ENCODE results near the gene CNIH3.

Gene CNIH3

GRCh38 chr1:224670506-224670905, 54.4 kb downstream of the CNIH3 start:
- TF ChIP-seq, protein P1, sequence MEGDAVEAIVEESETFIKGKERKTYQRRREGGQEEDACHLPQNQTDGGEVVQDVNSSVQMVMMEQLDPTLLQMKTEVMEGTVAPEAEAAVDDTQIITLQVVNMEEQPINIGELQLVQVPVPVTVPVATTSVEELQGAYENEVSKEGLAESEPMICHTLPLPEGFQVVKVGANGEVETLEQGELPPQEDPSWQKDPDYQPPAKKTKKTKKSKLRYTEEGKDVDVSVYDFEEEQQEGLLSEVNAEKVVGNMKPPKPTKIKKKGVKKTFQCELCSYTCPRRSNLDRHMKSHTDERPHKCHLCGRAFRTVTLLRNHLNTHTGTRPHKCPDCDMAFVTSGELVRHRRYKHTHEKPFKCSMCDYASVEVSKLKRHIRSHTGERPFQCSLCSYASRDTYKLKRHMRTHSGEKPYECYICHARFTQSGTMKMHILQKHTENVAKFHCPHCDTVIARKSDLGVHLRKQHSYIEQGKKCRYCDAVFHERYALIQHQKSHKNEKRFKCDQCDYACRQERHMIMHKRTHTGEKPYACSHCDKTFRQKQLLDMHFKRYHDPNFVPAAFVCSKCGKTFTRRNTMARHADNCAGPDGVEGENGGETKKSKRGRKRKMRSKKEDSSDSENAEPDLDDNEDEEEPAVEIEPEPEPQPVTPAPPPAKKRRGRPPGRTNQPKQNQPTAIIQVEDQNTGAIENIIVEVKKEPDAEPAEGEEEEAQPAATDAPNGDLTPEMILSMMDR (IDR thresholded peaks at IDR 0.05; ENCODE audit: extremely low read depth, missing control alignments) = no peak
- DNase-seq (ENCODE audit: low spot score) = no peak

DNA sequence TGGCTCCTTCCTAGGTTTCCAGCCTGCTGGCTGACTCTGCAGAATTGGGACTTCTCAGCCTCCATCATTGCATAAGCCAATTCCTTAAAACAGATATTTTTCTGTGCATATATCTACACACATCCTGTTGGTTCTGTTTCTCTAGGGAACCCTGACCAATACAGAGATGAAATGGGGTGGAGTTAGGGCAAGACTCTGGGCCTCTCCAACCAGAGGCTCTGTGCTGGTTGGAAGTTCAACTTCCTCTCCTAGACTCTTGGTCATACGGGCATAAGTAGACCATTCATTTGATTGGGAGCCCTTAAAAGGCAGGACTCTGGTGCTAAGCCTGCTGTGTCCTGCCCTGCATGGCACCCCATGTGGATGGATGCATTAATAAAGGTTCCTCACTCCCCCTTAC, 55.0 kb downstream of the CNIH3 start:
- TF ChIP-seq, protein P1 (IDR thresholded peaks at IDR 0.05; ENCODE audit: extremely low read depth, missing control alignments) = no peak

DNA sequence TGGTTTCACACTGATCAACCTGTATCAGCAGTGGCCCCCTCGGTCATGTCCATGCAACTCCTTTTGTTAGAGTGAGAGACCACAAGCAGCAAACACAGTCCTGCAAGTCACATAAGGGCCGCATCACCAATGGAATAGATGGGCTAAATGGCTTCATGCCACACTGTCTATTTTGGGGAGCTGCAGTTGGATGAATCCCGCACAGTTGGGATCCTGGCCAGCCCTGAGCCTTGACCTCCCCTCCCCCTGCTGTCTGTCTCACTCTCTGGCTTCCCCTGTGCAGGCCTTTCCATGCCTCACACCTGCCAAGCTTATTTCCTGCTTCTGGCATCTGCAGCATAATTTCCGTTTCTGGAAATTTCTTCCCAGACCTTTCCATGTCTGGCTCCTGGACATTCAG, 57.0 kb downstream of the CNIH3 start:
- DNase-seq (ENCODE audit: low spot score) = no peak

More for the DNA sequence above, 55.0 kb downstream of the CNIH3 start:
- no peak for DNase-seq (ENCODE audit: low spot score)

GRCh38 chr1:224675590-224675989, 59.5 kb downstream of the CNIH3 start:
- DNase-seq (ENCODE audit: low spot score) = peak; percentile 19
- TF ChIP-seq, protein P1 (IDR thresholded peaks at IDR 0.05; ENCODE audit: extremely low read depth, missing control alignments) = no peak

More for the DNA sequence above, 57.0 kb downstream of the CNIH3 start:
- TF ChIP-seq, protein P1 (IDR thresholded peaks at IDR 0.05; ENCODE audit: extremely low read depth, missing control alignments) = no peak

GRCh38 chr1:224676551-224676950, 60.4 kb downstream of the CNIH3 start:
- no peak for DNase-seq (ENCODE audit: low spot score)
- TF ChIP-seq, protein P1 (IDR thresholded peaks at IDR 0.05; ENCODE audit: extremely low read depth, missing control alignments) = no peak

DNA sequence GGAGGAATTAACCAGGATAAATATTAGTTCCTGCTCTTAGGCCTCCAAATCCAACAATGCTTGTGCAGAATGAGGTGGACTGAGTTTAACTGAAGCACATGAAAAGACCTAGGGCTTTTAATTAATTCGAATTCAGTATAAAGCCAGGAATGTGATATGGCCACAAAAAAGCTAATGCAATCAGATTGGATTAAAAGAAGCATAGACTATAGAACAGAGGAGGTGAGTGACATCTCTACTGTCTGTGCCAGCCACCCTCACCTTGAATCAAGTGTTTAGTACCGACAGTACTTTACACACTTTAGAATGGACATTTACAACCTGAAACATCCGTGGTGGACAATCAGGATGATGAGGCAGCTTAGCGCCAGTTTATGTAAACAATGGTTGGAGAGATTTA, 62.1 kb downstream of the CNIH3 start:
- no peak for DNase-seq (ENCODE audit: low spot score)
- TF ChIP-seq, protein P1 (IDR thresholded peaks at IDR 0.05; ENCODE audit: extremely low read depth, missing control alignments) = no peak

- TF ChIP-seq, protein P1 (IDR thresholded peaks at IDR 0.05; ENCODE audit: extremely low read depth, missing control alignments) = no peak
- DNase-seq (ENCODE audit: low spot score) = no peak
Measured at GRCh38 chr1:224679606-224680005, 63.5 kb downstream of the CNIH3 start.

All from GM20000 (cell line).